Measurements from ENCODE around the gene PDZD2. TPM values are rescaled to one million over a fixed set of nuclear protein-coding genes. Genes with fewer than 3 reads are reported as not detected.

Gene PDZD2
- total and polyA plus RNA-seq, 2 experiments from 2014 or later: 8.3 to 16.9 TPM

DNA sequence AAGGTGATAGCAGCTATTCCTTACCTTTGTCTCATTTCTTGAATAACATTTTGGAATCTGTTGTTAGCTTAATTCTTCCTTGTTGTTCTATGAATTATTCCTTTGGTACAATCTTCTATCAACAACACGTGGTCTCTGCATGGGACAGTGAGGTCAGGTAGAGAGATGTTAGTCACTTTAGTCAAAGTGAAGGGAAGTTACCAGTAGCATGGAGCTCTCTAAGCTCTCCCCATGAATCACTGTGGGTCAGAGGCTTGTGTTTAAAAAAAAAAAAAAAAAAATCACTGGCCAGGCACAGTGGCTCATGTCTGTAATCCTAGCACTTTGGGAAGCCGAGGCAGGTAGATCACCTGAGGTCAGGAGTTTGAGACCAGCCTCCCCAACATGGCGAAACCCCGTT lies 419.2 kb downstream of the PDZD2 start:
- no peaks in the 10 kb centered on the region for H3K27me3 ChIP-seq (ENCODE audit: insufficient read depth)
- Mint-ChIP-seq H3K27me3 (ENCODE audit: insufficient read depth, low read depth, poor library complexity) (peaks cover 2% of the 10 kb centered on the region), H3K4me1 (no peaks in the 10 kb centered on the region), H3K36me3 (ENCODE audit: low read depth) (peaks cover 9% of the 10 kb centered on the region), H3K4me3 (no peak overlapping the region), H3K27ac (no peak overlapping the region), H3K9me3 (no peaks in the 10 kb centered on the region; the same call in 2 of the 3 replicates)
- no peak overlapping the region for H3K4me3 ChIP-seq
- H3F3A ChIP-seq (replicated peaks; ENCODE audit: low read depth): no peaks in the 10 kb centered on the region
- 0 out of 2 replicates have a peak, but pooled peaks cover 6% of the 10 kb centered on the region for H3K9me2 ChIP-seq (ENCODE audit: insufficient read depth)
- no peak for ATAC-seq
- DNase-seq (ENCODE audit: low spot score): no peak
- H3K79me2 ChIP-seq (replicated peaks; ENCODE audit: insufficient read depth): no peaks in the 10 kb centered on the region
- H2AFZ ChIP-seq: no peak overlapping the region
- TF ChIP-seq POLR2AphosphoS5 (IDR thresholded peaks at IDR 0.05; ENCODE audit: low read depth): no peak
- TF ChIP-seq ZNF331 (CRISPR knock-in tag; IDR thresholded peaks at IDR 0.05; ENCODE audit: low read depth): no peak
- no peak for TF ChIP-seq EZH2 (IDR thresholded peaks at IDR 0.05; ENCODE audit: low read depth, unreplicated experiment)
- no peak for TF ChIP-seq CREB1 (CRISPR knock-in tag; IDR thresholded peaks at IDR 0.05; ENCODE audit: low read depth)
- TF ChIP-seq JUNB (IDR thresholded peaks at IDR 0.05; ENCODE audit: unreplicated experiment): no peak
- no peak for TF ChIP-seq EZH2phosphoT487 (IDR thresholded peaks at IDR 0.05; ENCODE audit: unreplicated experiment)
- no peak for TF ChIP-seq ZNF114 (CRISPR knock-in tag; IDR thresholded peaks at IDR 0.05)
- TF ChIP-seq, protein P1, sequence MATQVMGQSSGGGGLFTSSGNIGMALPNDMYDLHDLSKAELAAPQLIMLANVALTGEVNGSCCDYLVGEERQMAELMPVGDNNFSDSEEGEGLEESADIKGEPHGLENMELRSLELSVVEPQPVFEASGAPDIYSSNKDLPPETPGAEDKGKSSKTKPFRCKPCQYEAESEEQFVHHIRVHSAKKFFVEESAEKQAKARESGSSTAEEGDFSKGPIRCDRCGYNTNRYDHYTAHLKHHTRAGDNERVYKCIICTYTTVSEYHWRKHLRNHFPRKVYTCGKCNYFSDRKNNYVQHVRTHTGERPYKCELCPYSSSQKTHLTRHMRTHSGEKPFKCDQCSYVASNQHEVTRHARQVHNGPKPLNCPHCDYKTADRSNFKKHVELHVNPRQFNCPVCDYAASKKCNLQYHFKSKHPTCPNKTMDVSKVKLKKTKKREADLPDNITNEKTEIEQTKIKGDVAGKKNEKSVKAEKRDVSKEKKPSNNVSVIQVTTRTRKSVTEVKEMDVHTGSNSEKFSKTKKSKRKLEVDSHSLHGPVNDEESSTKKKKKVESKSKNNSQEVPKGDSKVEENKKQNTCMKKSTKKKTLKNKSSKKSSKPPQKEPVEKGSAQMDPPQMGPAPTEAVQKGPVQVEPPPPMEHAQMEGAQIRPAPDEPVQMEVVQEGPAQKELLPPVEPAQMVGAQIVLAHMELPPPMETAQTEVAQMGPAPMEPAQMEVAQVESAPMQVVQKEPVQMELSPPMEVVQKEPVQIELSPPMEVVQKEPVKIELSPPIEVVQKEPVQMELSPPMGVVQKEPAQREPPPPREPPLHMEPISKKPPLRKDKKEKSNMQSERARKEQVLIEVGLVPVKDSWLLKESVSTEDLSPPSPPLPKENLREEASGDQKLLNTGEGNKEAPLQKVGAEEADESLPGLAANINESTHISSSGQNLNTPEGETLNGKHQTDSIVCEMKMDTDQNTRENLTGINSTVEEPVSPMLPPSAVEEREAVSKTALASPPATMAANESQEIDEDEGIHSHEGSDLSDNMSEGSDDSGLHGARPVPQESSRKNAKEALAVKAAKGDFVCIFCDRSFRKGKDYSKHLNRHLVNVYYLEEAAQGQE (IDR thresholded peaks at IDR 0.05; ENCODE audit: unreplicated experiment): no peak
- TF ChIP-seq STAT1 (IDR thresholded peaks at IDR 0.05; ENCODE audit: unreplicated experiment): no peak
- TF ChIP-seq, protein P2, sequence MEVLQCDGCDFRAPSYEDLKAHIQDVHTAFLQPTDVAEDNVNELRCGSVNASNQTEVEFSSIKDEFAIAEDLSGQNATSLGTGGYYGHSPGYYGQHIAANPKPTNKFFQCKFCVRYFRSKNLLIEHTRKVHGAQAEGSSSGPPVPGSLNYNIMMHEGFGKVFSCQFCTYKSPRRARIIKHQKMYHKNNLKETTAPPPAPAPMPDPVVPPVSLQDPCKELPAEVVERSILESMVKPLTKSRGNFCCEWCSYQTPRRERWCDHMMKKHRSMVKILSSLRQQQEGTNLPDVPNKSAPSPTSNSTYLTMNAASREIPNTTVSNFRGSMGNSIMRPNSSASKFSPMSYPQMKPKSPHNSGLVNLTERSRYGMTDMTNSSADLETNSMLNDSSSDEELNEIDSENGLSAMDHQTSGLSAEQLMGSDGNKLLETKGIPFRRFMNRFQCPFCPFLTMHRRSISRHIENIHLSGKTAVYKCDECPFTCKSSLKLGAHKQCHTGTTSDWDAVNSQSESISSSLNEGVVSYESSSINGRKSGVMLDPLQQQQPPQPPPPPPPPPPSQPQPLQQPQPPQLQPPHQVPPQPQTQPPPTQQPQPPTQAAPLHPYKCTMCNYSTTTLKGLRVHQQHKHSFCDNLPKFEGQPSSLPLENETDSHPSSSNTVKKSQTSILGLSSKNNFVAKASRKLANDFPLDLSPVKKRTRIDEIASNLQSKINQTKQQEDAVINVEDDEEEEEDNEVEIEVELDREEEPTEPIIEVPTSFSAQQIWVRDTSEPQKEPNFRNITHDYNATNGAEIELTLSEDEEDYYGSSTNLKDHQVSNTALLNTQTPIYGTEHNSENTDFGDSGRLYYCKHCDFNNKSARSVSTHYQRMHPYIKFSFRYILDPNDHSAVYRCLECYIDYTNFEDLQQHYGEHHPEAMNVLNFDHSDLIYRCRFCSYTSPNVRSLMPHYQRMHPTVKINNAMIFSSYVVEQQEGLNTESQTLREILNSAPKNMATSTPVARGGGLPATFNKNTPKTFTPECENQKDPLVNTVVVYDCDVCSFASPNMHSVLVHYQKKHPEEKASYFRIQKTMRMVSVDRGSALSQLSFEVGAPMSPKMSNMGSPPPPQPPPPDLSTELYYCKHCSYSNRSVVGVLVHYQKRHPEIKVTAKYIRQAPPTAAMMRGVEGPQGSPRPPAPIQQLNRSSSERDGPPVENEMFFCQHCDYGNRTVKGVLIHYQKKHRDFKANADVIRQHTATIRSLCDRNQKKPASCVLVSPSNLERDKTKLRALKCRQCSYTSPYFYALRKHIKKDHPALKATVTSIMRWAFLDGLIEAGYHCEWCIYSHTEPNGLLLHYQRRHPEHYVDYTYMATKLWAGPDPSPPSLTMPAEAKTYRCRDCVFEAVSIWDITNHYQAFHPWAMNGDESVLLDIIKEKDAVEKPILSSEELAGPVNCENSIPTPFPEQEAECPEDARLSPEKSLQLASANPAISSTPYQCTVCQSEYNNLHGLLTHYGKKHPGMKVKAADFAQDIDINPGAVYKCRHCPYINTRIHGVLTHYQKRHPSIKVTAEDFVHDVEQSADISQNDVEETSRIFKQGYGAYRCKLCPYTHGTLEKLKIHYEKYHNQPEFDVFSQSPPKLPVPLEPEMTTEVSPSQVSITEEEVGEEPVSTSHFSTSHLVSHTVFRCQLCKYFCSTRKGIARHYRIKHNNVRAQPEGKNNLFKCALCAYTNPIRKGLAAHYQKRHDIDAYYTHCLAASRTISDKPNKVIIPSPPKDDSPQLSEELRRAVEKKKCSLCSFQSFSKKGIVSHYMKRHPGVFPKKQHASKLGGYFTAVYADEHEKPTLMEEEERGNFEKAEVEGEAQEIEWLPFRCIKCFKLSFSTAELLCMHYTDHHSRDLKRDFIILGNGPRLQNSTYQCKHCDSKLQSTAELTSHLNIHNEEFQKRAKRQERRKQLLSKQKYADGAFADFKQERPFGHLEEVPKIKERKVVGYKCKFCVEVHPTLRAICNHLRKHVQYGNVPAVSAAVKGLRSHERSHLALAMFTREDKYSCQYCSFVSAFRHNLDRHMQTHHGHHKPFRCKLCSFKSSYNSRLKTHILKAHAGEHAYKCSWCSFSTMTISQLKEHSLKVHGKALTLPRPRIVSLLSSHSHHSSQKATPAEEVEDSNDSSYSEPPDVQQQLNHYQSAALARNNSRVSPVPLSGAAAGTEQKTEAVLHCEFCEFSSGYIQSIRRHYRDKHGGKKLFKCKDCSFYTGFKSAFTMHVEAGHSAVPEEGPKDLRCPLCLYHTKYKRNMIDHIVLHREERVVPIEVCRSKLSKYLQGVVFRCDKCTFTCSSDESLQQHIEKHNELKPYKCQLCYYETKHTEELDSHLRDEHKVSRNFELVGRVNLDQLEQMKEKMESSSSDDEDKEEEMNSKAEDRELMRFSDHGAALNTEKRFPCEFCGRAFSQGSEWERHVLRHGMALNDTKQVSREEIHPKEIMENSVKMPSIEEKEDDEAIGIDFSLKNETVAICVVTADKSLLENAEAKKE (CRISPR knock-in tag; IDR thresholded peaks at IDR 0.05): no peak
- TF ChIP-seq, protein P3, sequence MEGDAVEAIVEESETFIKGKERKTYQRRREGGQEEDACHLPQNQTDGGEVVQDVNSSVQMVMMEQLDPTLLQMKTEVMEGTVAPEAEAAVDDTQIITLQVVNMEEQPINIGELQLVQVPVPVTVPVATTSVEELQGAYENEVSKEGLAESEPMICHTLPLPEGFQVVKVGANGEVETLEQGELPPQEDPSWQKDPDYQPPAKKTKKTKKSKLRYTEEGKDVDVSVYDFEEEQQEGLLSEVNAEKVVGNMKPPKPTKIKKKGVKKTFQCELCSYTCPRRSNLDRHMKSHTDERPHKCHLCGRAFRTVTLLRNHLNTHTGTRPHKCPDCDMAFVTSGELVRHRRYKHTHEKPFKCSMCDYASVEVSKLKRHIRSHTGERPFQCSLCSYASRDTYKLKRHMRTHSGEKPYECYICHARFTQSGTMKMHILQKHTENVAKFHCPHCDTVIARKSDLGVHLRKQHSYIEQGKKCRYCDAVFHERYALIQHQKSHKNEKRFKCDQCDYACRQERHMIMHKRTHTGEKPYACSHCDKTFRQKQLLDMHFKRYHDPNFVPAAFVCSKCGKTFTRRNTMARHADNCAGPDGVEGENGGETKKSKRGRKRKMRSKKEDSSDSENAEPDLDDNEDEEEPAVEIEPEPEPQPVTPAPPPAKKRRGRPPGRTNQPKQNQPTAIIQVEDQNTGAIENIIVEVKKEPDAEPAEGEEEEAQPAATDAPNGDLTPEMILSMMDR (conservative IDR thresholded peaks at IDR 0.05; ENCODE audit: low read depth in 2 of 2): no peak
- no peak overlapping the region for H3K27ac ChIP-seq (ENCODE audit: low read depth)
- H3K4me2 ChIP-seq: no peak overlapping the region
- 0 out of 2 replicates have a peak, but pooled peaks cover 6% of the 10 kb centered on the region for H3K36me3 ChIP-seq (ENCODE audit: insufficient read depth)
- no peaks in the 10 kb centered on the region for H4K20me1 ChIP-seq (replicated peaks; ENCODE audit: insufficient read depth)
- no peaks in the 10 kb centered on the region for H3K4me1 ChIP-seq (ENCODE audit: insufficient read depth)

Measured in GM23338 (cell line).